HG03039 (cell line): ENCODE measurements around the gene CUL3.
"Not testable (repeated sequence)": the region's sequence is repeated elsewhere in the genome, so short reads cannot be mapped to it uniquely, and the experiment has no call there.

Source experiments
- ATAC-seq: cut with Tn5 transposase; IDR thresholded peaks from one replicate; pipeline ENCODE4 v1.9.1; 2021; ENCODE audit warnings: mild to moderate bottlenecking, moderate library complexity; ENCODE audit not compliant: unreplicated experiment

Gene CUL3

GRCh38 chr2:224545884-224546644 is 39.1 kb downstream of the CUL3 start:
- ATAC-seq: no peak

- no peak for ATAC-seq
These were observed 41.2 kb downstream of the CUL3 start for GRCh38 chr2:224543939-224544338.

- ATAC-seq: no peak
These were observed 46.5 kb downstream of the CUL3 start for GRCh38 chr2:224538561-224539138.

- ATAC-seq: no peak
These were observed 52.2 kb downstream of the CUL3 start for GRCh38 chr2:224532931-224533330.

GRCh38 chr2:224532441-224532840 is 52.7 kb downstream of the CUL3 start:
- no peak for ATAC-seq

- ATAC-seq: no peak
These were observed 57.0 kb downstream of the CUL3 start for GRCh38 chr2:224528171-224528570.

- ATAC-seq: no peak
These were observed 59.4 kb downstream of the CUL3 start for GRCh38 chr2:224525774-224526173.

- no peak for ATAC-seq
These were observed 60.5 kb downstream of the CUL3 start for GRCh38 chr2:224524657-224525056.

- ATAC-seq: no peak
These were observed 61.3 kb downstream of the CUL3 start for GRCh38 chr2:224523626-224524577.

- not testable (repeated sequence) for ATAC-seq
These were observed 62.7 kb downstream of the CUL3 start for GRCh38 chr2:224522483-224522882.

- peak; percentile 60 for ATAC-seq
These were observed 65.1 kb downstream of the CUL3 start for GRCh38 chr2:224520064-224520463.

GRCh38 chr2:224518806-224519580 is 66.2 kb downstream of the CUL3 start:
- ATAC-seq: no peak

GRCh38 chr2:224517963-224518362 is 67.2 kb downstream of the CUL3 start:
- no peak for ATAC-seq

- not testable (repeated sequence) for ATAC-seq
These were observed 68.8 kb downstream of the CUL3 start for GRCh38 chr2:224516393-224516792.

GRCh38 chr2:224513991-224514390 is 71.2 kb downstream of the CUL3 start:
- no peak for ATAC-seq

- no peak for ATAC-seq
These were observed 77.4 kb downstream of the CUL3 start for GRCh38 chr2:224507789-224508188.

GRCh38 chr2:224506494-224506893 is 78.7 kb downstream of the CUL3 start:
- ATAC-seq: no peak

- no peak for ATAC-seq
These were observed 86.2 kb downstream of the CUL3 start for GRCh38 chr2:224498991-224499390.

GRCh38 chr2:224492531-224492930 is 92.6 kb downstream of the CUL3 start:
- no peak for ATAC-seq

- not testable (repeated sequence) for ATAC-seq
These were observed 97.2 kb downstream of the CUL3 start for GRCh38 chr2:224487940-224488339.
